Hepatocyte (in vitro differentiated cells): ENCODE results near the gene SH3RF3. TPM values are rescaled to one million over a fixed set of nuclear protein-coding genes. Genes with fewer than 3 reads are reported as not detected.

Experiments used
- DNase-seq: peaks from one replicate; pipeline ENCODE4 v3.0.0-alpha.2; 2016; ENCODE audit warnings: low spot score
- H2AFZ ChIP-seq: fragments of 200-600 bp; sonication (generic); 2 replicates; pipeline ENCODE4 v1.6.0; 2016; ENCODE audit warnings: antibody characterized with exemption, mild to moderate bottlenecking
- H3K27ac ChIP-seq: fragments of 200-600 bp; sonication (generic); 2 replicates; pipeline ENCODE4 v1.5.1; 2016; ENCODE audit warnings: mild to moderate bottlenecking
- H3K27me3 ChIP-seq: fragments of 200-600 bp; sonication (generic); 2 replicates; pipeline ENCODE4 v1.6.1; 2016
- H3K36me3 ChIP-seq: fragments of 200-600 bp; sonication (generic); replicated peaks from 2 replicates; pipeline ENCODE4 v1.5.1; 2016; ENCODE audit warnings: low read depth; ENCODE audit not compliant: insufficient read depth
- H3K4me1 ChIP-seq: fragments of 200-600 bp; sonication (generic); 2 replicates; pipeline ENCODE4 v1.5.1; 2016; ENCODE audit warnings: mild to moderate bottlenecking, moderate library complexity; ENCODE audit not compliant: insufficient read depth
- H3K4me2 ChIP-seq: fragments of 200-600 bp; sonication (generic); 2 replicates; pipeline ENCODE4 v1.6.0; 2016
- H3K4me3 ChIP-seq: fragments of 200-600 bp; sonication (generic); 2 replicates; pipeline ENCODE4 v1.5.1; 2016; ENCODE audit warnings: mild to moderate bottlenecking
- H3K79me2 ChIP-seq: fragments of 200-600 bp; sonication (generic); 2 replicates; pipeline ENCODE4 v1.6.0; 2017; ENCODE audit warnings: mild to moderate bottlenecking
- H3K9me2 ChIP-seq: fragments of 200-600 bp; sonication (generic); replicated peaks from 2 replicates; pipeline ENCODE4 v1.6.0; 2017; ENCODE audit warnings: mild to moderate bottlenecking; ENCODE audit not compliant: insufficient read depth
- H3K9me3 ChIP-seq: fragments of 200-600 bp; sonication (generic); 2 replicates; pipeline ENCODE4 v1.5.1; 2016; ENCODE audit warnings: low read depth, mild to moderate bottlenecking
- H4K20me1 ChIP-seq: fragments of 200-600 bp; sonication (generic); 2 replicates; pipeline ENCODE4 v1.6.0; 2016; ENCODE audit warnings: mild to moderate bottlenecking; ENCODE audit not compliant: insufficient read depth, poor library complexity, severe bottlenecking
- EZH2 ChIP-seq: fragments of 200-600 bp; sonication (generic); IDR thresholded peaks from 2 replicates; pipeline ENCODE4 v1.6.1; 2016; ENCODE audit warnings: antibody characterized with exemption, mild to moderate bottlenecking, borderline replicate concordance
- EZH2phosphoT487 ChIP-seq: fragments of 200-600 bp; sonication (generic); IDR thresholded peaks from one replicate; pipeline ENCODE4 v1.6.1; 2018; ENCODE audit warnings: antibody characterized with exemption, mild to moderate bottlenecking, low read depth, moderate library complexity; ENCODE audit not compliant: unreplicated experiment, severe bottlenecking
- WGBS: methylation state at CpG from one replicate; pipeline ENCODE4 v1.1.6; 2016; ENCODE audit warnings: low lambda C conversion rate; ENCODE audit errors: missing lambda C conversion rate; 5-methylcytosine and 5-hydroxymethylcytosine counted together
- polyA plus RNA-seq: library from polyadenylated mRNA; unstranded; fragments of >200 nt; fragmentation: Nextera tagmentation; extraction: Ambion mirVana; gene quantifications from 2 replicates; pipeline ENCODE4 v1.2.1, GENCODE V29; 2016
- total RNA-seq: library from RNA; depleted of rRNA; stranded (reverse); fragments of >200 nt; gene quantifications from 2 replicates; pipeline ENCODE4 v1.2.3, GENCODE V29; 2014
- TF ChIP-seq, protein P1 (sequence below): fragments of 200-600 bp; sonication (generic); IDR thresholded peaks from 2 replicates; pipeline ENCODE4 v1.5.1; 2016; ENCODE audit warnings: antibody characterized with exemption, mild to moderate bottlenecking; ENCODE audit not compliant: poor library complexity

The SH3RF3 gene
- total and polyA plus RNA-seq, 2 experiments from 2014 or later = 1.9 to 2.1 TPM

DNA sequence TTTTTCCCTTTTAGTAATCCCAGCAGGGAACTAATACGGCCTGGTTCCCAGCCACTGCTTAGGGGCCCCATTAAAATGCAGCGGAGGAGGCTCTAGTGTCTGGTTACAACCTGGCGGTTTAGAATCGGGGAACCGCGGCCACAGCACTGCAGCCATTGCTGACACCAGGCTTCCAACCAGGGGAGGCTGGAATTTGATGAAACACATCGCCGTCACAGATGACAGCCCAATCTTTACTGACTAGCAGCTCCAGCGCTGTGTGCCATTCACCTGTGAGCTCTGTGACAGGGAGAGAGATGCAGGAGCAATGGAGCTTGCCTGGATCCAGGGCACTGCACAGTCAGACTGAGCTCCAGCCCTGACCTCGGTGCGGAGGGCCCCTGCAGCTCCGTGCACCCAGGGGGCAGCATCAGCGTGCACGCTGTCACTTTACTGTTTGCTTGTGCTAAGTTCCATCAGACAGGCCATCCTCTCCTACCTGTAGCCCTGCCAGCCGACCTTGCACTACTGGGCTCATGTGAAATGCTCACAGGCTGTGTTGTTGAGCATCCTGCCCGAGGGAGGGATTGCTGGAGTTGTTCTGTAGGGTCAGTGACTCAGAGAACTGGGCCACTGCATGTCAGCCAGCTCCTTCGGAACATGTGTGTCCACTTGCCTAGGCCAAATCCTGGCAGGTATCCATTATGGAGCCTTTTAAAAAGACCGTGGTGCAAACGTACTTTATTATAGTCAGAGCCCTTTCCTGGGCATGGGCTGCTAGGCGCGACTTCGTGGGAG is 281.2 kb downstream of the SH3RF3 start:
- no peaks in the 10 kb centered on the region for H4K20me1 ChIP-seq
- no peaks in the 10 kb centered on the region for H3K79me2 ChIP-seq
- no peak for TF ChIP-seq EZH2
- no peak for TF ChIP-seq EZH2phosphoT487
- TF ChIP-seq, protein P1, sequence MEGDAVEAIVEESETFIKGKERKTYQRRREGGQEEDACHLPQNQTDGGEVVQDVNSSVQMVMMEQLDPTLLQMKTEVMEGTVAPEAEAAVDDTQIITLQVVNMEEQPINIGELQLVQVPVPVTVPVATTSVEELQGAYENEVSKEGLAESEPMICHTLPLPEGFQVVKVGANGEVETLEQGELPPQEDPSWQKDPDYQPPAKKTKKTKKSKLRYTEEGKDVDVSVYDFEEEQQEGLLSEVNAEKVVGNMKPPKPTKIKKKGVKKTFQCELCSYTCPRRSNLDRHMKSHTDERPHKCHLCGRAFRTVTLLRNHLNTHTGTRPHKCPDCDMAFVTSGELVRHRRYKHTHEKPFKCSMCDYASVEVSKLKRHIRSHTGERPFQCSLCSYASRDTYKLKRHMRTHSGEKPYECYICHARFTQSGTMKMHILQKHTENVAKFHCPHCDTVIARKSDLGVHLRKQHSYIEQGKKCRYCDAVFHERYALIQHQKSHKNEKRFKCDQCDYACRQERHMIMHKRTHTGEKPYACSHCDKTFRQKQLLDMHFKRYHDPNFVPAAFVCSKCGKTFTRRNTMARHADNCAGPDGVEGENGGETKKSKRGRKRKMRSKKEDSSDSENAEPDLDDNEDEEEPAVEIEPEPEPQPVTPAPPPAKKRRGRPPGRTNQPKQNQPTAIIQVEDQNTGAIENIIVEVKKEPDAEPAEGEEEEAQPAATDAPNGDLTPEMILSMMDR = no peak
- DNase-seq = no peak
- H3K36me3 ChIP-seq = no peaks in the 10 kb centered on the region
- no peak overlapping the region for H3K4me2 ChIP-seq
- H3K27ac ChIP-seq = no peak overlapping the region
- no peaks in the 10 kb centered on the region for H3K27me3 ChIP-seq
- H2AFZ ChIP-seq = no peak overlapping the region
- peaks cover 2% of the 10 kb centered on the region for H3K4me1 ChIP-seq
- no peaks in the 10 kb centered on the region for H3K9me3 ChIP-seq
- 55% methylated on average over 22 of the region's 22 CpGs for WGBS
- no peaks in the 10 kb centered on the region for H3K9me2 ChIP-seq
- H3K4me3 ChIP-seq = no peak overlapping the region

DNA sequence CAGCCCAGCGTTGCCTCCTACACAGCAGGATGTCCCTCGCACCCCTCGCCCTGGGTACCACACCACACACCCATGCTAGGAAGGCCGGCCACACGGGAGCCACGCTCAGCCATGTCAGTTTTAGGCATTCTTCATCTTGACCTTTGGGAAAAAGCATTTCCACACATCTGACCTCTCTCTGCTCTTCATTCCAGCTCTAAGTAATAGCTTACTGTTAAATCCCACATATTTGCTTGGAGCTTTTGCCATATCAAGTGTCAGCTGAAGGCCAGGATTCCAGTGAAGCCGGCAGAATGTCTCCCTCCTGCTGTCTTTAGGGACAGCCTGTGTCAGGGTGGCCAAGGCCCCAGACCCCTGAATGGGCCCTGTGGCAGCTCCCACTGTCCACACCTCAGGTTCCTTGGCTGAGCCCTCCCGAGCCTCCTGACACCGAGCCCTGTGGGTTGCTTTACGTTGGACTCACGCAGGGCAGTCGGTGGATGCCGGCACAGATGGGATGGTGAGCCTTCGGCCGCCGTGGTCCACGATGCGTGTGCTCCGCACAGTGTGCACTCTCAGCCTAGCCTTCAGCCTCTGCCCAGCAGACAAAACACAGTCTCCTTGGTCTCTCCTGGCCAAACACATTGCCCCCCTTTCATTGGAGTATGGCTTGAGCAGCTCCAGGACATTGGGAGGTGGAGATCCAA is 282.8 kb downstream of the SH3RF3 start:
- H3K79me2 ChIP-seq = no peaks in the 10 kb centered on the region
- TF ChIP-seq EZH2phosphoT487 (no peak), EZH2 (no peak)
- TF ChIP-seq, protein P1 = no peak
- DNase-seq = no peak
- no peaks in the 10 kb centered on the region for H3K9me2 ChIP-seq
- H3K9me3 ChIP-seq = no peaks in the 10 kb centered on the region
- peaks cover 2% of the 10 kb centered on the region for H3K4me1 ChIP-seq
- no peaks in the 10 kb centered on the region for H4K20me1 ChIP-seq
- no peaks in the 10 kb centered on the region for H3K27me3 ChIP-seq
- H3K27ac ChIP-seq = no peak overlapping the region
- no peak overlapping the region for H3K4me2 ChIP-seq
- H3K36me3 ChIP-seq = no peaks in the 10 kb centered on the region
- no peak overlapping the region for H2AFZ ChIP-seq
- no peak overlapping the region for H3K4me3 ChIP-seq
- 90% methylated on average over 19 of the region's 19 CpGs for WGBS

GRCh38 chr2:109415581-109416013 is 286.6 kb downstream of the SH3RF3 start:
- H2AFZ ChIP-seq = no peak overlapping the region
- H3K27me3 ChIP-seq = no peaks in the 10 kb centered on the region
- no peaks in the 10 kb centered on the region for H3K9me2 ChIP-seq
- TF ChIP-seq, protein P1 = no peak
- TF ChIP-seq EZH2 (no peak), EZH2phosphoT487 (no peak)
- H4K20me1 ChIP-seq = no peaks in the 10 kb centered on the region
- no peak overlapping the region for H3K27ac ChIP-seq
- H3K9me3 ChIP-seq = no peaks in the 10 kb centered on the region
- no peaks in the 10 kb centered on the region for H3K4me1 ChIP-seq
- H3K4me2 ChIP-seq = no peak overlapping the region
- no peaks in the 10 kb centered on the region for H3K79me2 ChIP-seq
- WGBS = 64% methylated on average over 6 of the region's 7 CpGs
- H3K4me3 ChIP-seq = no peak overlapping the region
- no peak for DNase-seq
- no peaks in the 10 kb centered on the region for H3K36me3 ChIP-seq
